Measurements from ENCODE around the gene ME3. TPM values are rescaled to one million over a fixed set of nuclear protein-coding genes. Genes with fewer than 3 reads are reported as not detected.

The ME3 gene
- total RNA-seq, 1 experiment from 2014 or later = 1.8 TPM

DNA sequence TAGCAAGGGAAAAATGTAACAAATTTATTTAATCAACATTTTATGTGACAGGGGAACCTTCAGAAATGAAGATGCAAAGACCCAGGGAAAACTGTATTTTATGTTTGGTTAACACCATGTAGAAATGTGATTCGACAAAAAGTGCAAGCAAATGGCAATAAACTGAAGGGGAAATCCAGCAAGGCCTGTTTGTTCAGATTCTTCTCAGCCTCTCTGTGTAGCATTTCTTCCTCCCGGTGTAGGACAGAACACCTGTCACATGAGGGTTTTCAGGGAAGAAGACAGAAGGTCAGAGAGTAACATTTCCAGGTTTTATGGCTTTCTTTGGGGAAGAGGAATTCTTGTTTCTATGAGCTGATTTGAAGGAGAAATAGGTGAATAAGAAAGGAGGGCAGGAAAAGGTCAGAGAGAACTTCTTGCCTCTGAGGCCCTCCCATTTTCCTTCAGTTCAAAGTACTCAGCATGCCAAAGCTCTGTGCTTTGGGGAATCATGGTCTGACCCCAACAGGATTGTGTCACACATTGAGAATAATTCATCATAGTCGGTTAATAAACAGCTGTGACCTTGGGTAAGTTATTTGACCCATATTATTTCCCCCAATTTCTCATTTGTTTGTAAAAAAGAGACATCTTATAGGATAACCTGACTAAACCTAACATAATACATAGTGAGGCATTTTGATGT lies 45.5 kb upstream of the ME3 start (continued):
- TF ChIP-seq ZNF416 (CRISPR knock-in tag; IDR thresholded peaks at IDR 0.05) (no peak), OVOL2 (CRISPR knock-in tag; IDR thresholded peaks at IDR 0.05; ENCODE audit: borderline replicate concordance) (no peak)
- TF ChIP-seq, protein P1, sequence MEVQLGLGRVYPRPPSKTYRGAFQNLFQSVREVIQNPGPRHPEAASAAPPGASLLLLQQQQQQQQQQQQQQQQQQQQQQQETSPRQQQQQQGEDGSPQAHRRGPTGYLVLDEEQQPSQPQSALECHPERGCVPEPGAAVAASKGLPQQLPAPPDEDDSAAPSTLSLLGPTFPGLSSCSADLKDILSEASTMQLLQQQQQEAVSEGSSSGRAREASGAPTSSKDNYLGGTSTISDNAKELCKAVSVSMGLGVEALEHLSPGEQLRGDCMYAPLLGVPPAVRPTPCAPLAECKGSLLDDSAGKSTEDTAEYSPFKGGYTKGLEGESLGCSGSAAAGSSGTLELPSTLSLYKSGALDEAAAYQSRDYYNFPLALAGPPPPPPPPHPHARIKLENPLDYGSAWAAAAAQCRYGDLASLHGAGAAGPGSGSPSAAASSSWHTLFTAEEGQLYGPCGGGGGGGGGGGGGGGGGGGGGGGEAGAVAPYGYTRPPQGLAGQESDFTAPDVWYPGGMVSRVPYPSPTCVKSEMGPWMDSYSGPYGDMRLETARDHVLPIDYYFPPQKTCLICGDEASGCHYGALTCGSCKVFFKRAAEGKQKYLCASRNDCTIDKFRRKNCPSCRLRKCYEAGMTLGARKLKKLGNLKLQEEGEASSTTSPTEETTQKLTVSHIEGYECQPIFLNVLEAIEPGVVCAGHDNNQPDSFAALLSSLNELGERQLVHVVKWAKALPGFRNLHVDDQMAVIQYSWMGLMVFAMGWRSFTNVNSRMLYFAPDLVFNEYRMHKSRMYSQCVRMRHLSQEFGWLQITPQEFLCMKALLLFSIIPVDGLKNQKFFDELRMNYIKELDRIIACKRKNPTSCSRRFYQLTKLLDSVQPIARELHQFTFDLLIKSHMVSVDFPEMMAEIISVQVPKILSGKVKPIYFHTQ (CRISPR knock-in tag; IDR thresholded peaks at IDR 0.05) = no peak

DNA sequence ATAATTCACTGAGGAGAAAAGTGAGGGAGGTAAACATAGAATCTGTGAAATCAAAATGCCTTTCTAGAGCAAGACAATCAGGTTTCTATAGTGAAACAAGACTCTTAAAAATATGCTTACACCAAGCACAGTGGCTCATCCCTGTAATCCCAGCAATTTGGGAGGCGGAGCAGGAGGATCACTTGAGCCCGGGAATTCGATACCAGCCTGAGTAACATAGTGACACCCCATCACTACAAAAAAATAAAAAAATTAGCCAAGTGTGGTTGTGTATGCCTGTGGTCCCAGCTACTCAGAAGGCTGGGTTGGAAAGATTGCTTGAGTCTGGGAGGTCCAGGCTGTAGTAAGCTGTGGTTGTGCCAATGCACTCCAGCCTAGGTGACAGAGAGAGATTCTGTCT lies 43.2 kb upstream of the ME3 start:
- POLR2A ChIA-PET = no interaction called here
- no peak overlapping the region for H3K27ac Mint-ChIP-seq

DNA sequence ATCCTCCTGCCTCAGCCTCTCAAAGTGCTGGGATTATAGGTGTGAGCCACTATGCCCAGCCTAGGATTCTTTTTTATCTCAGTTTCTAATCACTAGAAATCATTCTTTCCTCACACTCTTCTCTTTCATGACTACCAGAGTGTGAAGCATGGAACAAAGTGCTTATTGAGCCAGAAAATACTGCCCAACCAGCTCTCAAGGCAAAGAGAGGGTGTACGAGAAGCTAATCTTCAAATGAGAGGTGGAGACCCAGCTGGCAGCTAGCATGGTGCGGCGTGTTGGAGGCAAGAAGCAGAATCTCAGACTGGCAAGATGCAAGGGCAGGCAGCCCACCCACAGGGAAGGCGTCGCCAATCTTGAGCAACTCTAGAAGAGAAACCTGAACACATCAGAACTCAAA lies 41.1 kb upstream of the ME3 start:
- Mint-ChIP-seq H3K9me3 (peaks cover 13% of the 10 kb centered on the region), H3K4me3 (no peak overlapping the region), H3K36me3 (peaks cover 6% of the 10 kb centered on the region; the same call in 1 of the 2 replicates), H3K27me3 (ENCODE audit: low read depth) (no peaks in the 10 kb centered on the region), H3K4me1 (no peaks in the 10 kb centered on the region), H3K27ac (no peak overlapping the region)
- POLR2A ChIA-PET = no interaction called here
- ATAC-seq (no peak), DNase-seq (ENCODE audit: low spot score) (no peak)
- CTCF ChIA-PET = no interaction called here
- no peak for TF ChIP-seq ZNF671 (CRISPR knock-in tag; IDR thresholded peaks at IDR 0.05)
- TF ChIP-seq, protein P2, sequence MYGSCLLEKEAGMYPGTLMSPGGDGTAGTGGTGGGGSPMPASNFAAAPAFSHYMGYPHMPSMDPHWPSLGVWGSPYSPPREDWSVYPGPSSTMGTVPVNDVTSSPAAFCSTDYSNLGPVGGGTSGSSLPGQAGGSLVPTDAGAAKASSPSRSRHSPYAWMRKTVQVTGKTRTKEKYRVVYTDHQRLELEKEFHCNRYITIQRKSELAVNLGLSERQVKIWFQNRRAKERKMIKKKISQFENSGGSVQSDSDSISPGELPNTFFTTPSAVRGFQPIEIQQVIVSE (CRISPR knock-in tag; IDR thresholded peaks at IDR 0.05; ENCODE audit: borderline replicate concordance) = no peak
- no peak for TF ChIP-seq TCF7 (CRISPR knock-in tag; IDR thresholded peaks at IDR 0.05; ENCODE audit: low read depth)
- no peak for TF ChIP-seq FOXP1 (CRISPR knock-in tag; IDR thresholded peaks at IDR 0.05; ENCODE audit: borderline replicate concordance)
- TF ChIP-seq, protein P3, sequence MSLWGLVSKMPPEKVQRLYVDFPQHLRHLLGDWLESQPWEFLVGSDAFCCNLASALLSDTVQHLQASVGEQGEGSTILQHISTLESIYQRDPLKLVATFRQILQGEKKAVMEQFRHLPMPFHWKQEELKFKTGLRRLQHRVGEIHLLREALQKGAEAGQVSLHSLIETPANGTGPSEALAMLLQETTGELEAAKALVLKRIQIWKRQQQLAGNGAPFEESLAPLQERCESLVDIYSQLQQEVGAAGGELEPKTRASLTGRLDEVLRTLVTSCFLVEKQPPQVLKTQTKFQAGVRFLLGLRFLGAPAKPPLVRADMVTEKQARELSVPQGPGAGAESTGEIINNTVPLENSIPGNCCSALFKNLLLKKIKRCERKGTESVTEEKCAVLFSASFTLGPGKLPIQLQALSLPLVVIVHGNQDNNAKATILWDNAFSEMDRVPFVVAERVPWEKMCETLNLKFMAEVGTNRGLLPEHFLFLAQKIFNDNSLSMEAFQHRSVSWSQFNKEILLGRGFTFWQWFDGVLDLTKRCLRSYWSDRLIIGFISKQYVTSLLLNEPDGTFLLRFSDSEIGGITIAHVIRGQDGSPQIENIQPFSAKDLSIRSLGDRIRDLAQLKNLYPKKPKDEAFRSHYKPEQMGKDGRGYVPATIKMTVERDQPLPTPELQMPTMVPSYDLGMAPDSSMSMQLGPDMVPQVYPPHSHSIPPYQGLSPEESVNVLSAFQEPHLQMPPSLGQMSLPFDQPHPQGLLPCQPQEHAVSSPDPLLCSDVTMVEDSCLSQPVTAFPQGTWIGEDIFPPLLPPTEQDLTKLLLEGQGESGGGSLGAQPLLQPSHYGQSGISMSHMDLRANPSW (CRISPR knock-in tag; conservative IDR thresholded peaks at IDR 0.05; ENCODE audit: low read depth) = no peak
- TF ChIP-seq, protein P4, sequence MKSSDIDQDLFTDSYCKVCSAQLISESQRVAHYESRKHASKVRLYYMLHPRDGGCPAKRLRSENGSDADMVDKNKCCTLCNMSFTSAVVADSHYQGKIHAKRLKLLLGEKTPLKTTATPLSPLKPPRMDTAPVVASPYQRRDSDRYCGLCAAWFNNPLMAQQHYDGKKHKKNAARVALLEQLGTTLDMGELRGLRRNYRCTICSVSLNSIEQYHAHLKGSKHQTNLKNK (CRISPR knock-in tag; IDR thresholded peaks at IDR 0.05) = no peak
- no peak for TF ChIP-seq EMX1 (CRISPR knock-in tag; IDR thresholded peaks at IDR 0.05)

More for the DNA sequence above, 43.2 kb upstream of the ME3 start:
- Mint-ChIP-seq H3K4me3 (no peak overlapping the region), H3K27me3 (ENCODE audit: low read depth) (no peaks in the 10 kb centered on the region), H3K36me3 (no peaks in the 10 kb centered on the region), H3K9me3 (peaks cover 3% of the 10 kb centered on the region), H3K4me1 (no peaks in the 10 kb centered on the region)
- no peak for ATAC-seq
- CTCF ChIA-PET = no interaction called here
- DNase-seq (ENCODE audit: low spot score) = no peak
- TF ChIP-seq ZNF396 (CRISPR knock-in tag; IDR thresholded peaks at IDR 0.05; ENCODE audit: borderline replicate concordance) = no peak
- TF ChIP-seq, protein P5, sequence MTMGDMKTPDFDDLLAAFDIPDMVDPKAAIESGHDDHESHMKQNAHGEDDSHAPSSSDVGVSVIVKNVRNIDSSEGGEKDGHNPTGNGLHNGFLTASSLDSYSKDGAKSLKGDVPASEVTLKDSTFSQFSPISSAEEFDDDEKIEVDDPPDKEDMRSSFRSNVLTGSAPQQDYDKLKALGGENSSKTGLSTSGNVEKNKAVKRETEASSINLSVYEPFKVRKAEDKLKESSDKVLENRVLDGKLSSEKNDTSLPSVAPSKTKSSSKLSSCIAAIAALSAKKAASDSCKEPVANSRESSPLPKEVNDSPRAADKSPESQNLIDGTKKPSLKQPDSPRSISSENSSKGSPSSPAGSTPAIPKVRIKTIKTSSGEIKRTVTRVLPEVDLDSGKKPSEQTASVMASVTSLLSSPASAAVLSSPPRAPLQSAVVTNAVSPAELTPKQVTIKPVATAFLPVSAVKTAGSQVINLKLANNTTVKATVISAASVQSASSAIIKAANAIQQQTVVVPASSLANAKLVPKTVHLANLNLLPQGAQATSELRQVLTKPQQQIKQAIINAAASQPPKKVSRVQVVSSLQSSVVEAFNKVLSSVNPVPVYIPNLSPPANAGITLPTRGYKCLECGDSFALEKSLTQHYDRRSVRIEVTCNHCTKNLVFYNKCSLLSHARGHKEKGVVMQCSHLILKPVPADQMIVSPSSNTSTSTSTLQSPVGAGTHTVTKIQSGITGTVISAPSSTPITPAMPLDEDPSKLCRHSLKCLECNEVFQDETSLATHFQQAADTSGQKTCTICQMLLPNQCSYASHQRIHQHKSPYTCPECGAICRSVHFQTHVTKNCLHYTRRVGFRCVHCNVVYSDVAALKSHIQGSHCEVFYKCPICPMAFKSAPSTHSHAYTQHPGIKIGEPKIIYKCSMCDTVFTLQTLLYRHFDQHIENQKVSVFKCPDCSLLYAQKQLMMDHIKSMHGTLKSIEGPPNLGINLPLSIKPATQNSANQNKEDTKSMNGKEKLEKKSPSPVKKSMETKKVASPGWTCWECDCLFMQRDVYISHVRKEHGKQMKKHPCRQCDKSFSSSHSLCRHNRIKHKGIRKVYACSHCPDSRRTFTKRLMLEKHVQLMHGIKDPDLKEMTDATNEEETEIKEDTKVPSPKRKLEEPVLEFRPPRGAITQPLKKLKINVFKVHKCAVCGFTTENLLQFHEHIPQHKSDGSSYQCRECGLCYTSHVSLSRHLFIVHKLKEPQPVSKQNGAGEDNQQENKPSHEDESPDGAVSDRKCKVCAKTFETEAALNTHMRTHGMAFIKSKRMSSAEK (CRISPR knock-in tag; IDR thresholded peaks at IDR 0.05; ENCODE audit: borderline replicate concordance) = no peak
- TF ChIP-seq, protein P6, sequence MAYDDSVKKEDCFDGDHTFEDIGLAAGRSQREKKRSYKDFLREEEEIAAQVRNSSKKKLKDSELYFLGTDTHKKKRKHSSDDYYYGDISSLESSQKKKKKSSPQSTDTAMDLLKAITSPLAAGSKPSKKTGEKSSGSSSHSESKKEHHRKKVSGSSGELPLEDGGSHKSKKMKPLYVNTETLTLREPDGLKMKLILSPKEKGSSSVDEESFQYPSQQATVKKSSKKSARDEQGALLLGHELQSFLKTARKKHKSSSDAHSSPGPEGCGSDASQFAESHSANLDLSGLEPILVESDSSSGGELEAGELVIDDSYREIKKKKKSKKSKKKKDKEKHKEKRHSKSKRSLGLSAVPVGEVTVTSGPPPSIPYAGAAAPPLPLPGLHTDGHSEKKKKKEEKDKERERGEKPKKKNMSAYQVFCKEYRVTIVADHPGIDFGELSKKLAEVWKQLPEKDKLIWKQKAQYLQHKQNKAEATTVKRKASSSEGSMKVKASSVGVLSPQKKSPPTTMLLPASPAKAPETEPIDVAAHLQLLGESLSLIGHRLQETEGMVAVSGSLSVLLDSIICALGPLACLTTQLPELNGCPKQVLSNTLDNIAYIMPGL (CRISPR knock-in tag; IDR thresholded peaks at IDR 0.05) = no peak
- no peak for TF ChIP-seq ATF1 (CRISPR knock-in tag; IDR thresholded peaks at IDR 0.05)
- TF ChIP-seq, protein P7, sequence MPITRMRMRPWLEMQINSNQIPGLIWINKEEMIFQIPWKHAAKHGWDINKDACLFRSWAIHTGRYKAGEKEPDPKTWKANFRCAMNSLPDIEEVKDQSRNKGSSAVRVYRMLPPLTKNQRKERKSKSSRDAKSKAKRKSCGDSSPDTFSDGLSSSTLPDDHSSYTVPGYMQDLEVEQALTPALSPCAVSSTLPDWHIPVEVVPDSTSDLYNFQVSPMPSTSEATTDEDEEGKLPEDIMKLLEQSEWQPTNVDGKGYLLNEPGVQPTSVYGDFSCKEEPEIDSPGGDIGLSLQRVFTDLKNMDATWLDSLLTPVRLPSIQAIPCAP (CRISPR knock-in tag; IDR thresholded peaks at IDR 0.05) = no peak
- TF ChIP-seq NFATC4 (CRISPR knock-in tag; IDR thresholded peaks at IDR 0.05) = no peak
- TF ChIP-seq, protein P8, sequence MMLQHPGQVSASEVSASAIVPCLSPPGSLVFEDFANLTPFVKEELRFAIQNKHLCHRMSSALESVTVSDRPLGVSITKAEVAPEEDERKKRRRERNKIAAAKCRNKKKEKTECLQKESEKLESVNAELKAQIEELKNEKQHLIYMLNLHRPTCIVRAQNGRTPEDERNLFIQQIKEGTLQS (CRISPR knock-in tag; conservative IDR thresholded peaks at IDR 0.05) = no peak
